ENCODE results near the gene MRPL23. TPM values are rescaled to one million over a fixed set of nuclear protein-coding genes. Genes with fewer than 3 reads are reported as not detected.

MRPL23 gene
- total and polyA plus RNA-seq, 9 of the 15 experiments (the other 6 are each of a cell fraction or from before 2014, with no cell fraction given) = 0.44 to 109 (median 37.4) TPM

GRCh38 chr11:1922481-1923081, 24.6 kb upstream of the MRPL23 start:
- no peaks in the 10 kb centered on the region for H3K36me3 ChIP-seq (ENCODE audit: control insufficient read depth, insufficient read depth, low read length)
- H3K27ac ChIP-seq (ENCODE audit: extremely low read depth, low read depth, low read length) = no peak overlapping the region
- CTCF ChIA-PET (ENCODE audit: low intra/inter-chr PET ratio) = no interaction called here
- H3K4me2 ChIP-seq (ENCODE audit: insufficient read depth, low read length) = no peak overlapping the region
- intact Hi-C loops (cut with micrococcal nuclease) (no loop called here), in situ Hi-C loops (cut with MboI) (no loop called here)
- H3K4me3 ChIP-seq = no peak overlapping the region
- WGBS (ENCODE audit: insufficient coverage, low coverage, missing lambda C conversion rate) = 4% methylated on average over 11 of the region's 14 CpGs
- no peaks in the 10 kb centered on the region for H3K9me3 ChIP-seq (replicated peaks; ENCODE audit: control insufficient read depth, insufficient read depth, low read depth, low read length)
- DNase-seq (ENCODE audit: extremely low read depth in 1 of 4, low spot score in 3 of 4) = no peak
- no TSS peak for BruUV-seq (replicated peaks)
- no peak overlapping the region for H3K9ac ChIP-seq (ENCODE audit: insufficient read depth in 1 of 2, low read depth in 2 of 2, low read length in 2 of 2)
- H4K20me1 ChIP-seq (replicated peaks; ENCODE audit: control insufficient read depth, insufficient read depth, low read length) = peaks cover 7% of the 10 kb centered on the region; the same call in 1 of the 2 replicates
- no peak for ATAC-seq
- H3K4me1 ChIP-seq (replicated peaks in 1 of 2; ENCODE audit: control insufficient read depth in 2 of 2, insufficient read depth in 2 of 2, low read length in 2 of 2) = peaks cover 0 to 49% of the 10 kb centered on the region in 2 experiments; a peak in 2 of 5 replicates
- H2AFZ ChIP-seq (ENCODE audit: low read depth, low read length) = no peak overlapping the region
- H3K79me2 ChIP-seq (ENCODE audit: control insufficient read depth, insufficient read depth, low read length) = no peaks in the 10 kb centered on the region
- H3K27me3 ChIP-seq (ENCODE audit: control insufficient read depth in 2 of 2, insufficient read depth in 2 of 2, low read length in 2 of 2) = peaks cover 15 to 76% of the 10 kb centered on the region in 2 experiments; a peak in 4 of 5 replicates
- POLR2A ChIA-PET = interaction anchor here (0.5 kb wide), 1 partner anchor 35 kb away, joined by 3 read pairs; no protein-coding TSS in a partner anchor
- TF ChIP-seq TFAP4 (CRISPR knock-in tag; IDR thresholded peaks at IDR 0.05; ENCODE audit: borderline replicate concordance) (peak; percentile 19; the same call in 1 of the 2 replicates), HNRNPLL (IDR thresholded peaks at IDR 0.05; ENCODE audit: low read depth, low read length, poor library complexity, severe bottlenecking) (no peak), CEBPG (CRISPR knock-in tag; IDR thresholded peaks at IDR 0.05) (no peak), CEBPG (tag; conservative IDR thresholded peaks at IDR 0.05 in 1 of 2, IDR thresholded peaks at IDR 0.05 in 1 of 2) (no peak), NRF1 (conservative IDR thresholded peaks at IDR 0.05 in 1 of 2, IDR thresholded peaks at IDR 0.05 in 1 of 2) (peak; percentile 54 to 63), MEF2A (IDR thresholded peaks at IDR 0.05; ENCODE audit: control insufficient read depth, low read depth, low read length) (no peak), POLR2G (IDR thresholded peaks at IDR 0.05; ENCODE audit: low read depth, low read length) (no peak), MAX (CRISPR knock-in tag; IDR thresholded peaks at IDR 0.05) (no peak)
- no peak for FAIRE-seq
- no peaks in the 10 kb centered on the region for H3K9me1 ChIP-seq (ENCODE audit: control insufficient read depth, insufficient read depth, low read length)

Data from K562 (cell line).